ENCODE results near the gene ISG15.

The ISG15 gene

DNA sequence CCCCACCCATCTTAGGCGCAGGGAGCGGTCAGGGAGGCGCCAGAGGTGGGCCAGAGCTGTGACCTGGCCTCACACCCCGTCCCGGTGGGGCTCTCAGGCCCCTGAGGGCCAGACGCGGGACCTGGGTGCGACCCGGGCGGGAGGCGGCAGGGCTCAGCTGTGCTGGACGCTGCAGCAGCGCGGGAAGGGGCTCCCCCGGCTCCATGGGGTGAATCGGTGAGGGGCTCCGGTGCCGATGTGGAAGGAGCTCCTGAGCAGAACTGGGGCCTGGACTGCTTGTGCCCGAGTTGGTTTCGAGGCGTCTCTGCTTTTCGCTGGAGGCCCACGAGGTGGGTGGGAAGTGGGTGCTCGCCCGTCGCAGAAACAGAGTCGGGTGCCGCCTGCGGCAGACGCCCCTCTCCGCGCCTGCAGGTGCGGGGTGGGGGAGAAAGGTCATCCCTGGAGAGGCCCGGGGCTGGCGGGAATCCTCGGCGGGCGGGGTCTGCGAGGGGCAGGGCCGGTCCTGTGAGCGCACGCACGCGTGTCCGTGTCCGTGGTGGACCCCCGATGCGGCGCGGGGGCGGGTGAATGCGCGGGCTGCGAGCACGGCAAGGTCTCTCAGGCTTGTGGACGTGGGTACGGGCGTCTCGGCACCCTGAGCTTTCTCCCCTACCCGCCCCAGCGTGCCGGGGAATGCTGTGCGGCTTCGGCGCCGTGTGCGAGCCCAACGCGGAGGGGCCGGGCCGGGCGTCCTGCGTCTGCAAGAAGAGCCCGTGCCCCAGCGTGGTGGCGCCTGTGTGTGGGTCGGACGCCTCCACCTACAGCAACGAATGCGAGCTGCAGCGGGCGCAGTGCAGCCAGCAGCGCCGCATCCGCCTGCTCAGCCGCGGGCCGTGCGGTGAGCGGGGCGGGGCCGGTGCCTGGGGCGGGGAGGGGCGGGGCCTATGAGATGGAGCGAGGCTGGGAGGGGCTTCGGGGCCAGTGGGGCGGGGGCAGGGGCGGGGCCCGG, 27.0 kb downstream of the ISG15 start:
- TF ChIP-seq USF1 (IDR thresholded peaks at IDR 0.05) = no peak
- no peak for TF ChIP-seq FOXM1 (IDR thresholded peaks at IDR 0.05; ENCODE audit: borderline replicate concordance, low read depth)
- no peak for TF ChIP-seq CREB1 (IDR thresholded peaks at IDR 0.05; ENCODE audit: low read depth)
- no peak for TF ChIP-seq NFIC (IDR thresholded peaks at IDR 0.05)
- TF ChIP-seq TAF1 (IDR thresholded peaks at IDR 0.05; ENCODE audit: low read depth) = no peak
- TF ChIP-seq RAD21 (IDR thresholded peaks at IDR 0.05; ENCODE audit: low read depth) = peak; percentile 23; the same call in 1 of the 2 replicates
- peak; percentile 30; the same call in 1 of the 2 replicates for TF ChIP-seq MAX (IDR thresholded peaks at IDR 0.05)
- TF ChIP-seq ZBTB7A (IDR thresholded peaks at IDR 0.05; ENCODE audit: low read depth) = peak; percentile 47; the same call in 1 of the 2 replicates
- no peak for TF ChIP-seq REST (IDR thresholded peaks at IDR 0.05; ENCODE audit: low read depth)
- 0 out of 2 replicates have a peak, but pooled peaks have one; percentile 12 for TF ChIP-seq EGR1 (IDR thresholded peaks at IDR 0.05)
- TF ChIP-seq TCF12 (IDR thresholded peaks at IDR 0.05; ENCODE audit: low read depth) = no peak
- no peak for TF ChIP-seq EP300 (IDR thresholded peaks at IDR 0.05; ENCODE audit: borderline replicate concordance)
- no peak for TF ChIP-seq YY1 (IDR thresholded peaks at IDR 0.05; ENCODE audit: low read depth)

DNA sequence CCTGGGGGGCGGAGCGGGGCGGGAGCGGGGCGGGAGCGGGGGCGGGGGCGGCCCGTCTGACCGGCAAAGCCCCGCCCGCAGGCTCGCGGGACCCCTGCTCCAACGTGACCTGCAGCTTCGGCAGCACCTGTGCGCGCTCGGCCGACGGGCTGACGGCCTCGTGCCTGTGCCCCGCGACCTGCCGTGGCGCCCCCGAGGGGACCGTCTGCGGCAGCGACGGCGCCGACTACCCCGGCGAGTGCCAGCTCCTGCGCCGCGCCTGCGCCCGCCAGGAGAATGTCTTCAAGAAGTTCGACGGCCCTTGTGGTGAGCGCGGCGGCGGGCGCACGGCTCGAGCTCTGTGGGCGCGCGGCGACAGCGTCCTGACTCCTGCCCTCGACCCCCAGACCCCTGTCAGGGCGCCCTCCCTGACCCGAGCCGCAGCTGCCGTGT, 27.8 kb downstream of the ISG15 start:
- TF ChIP-seq ZBTB7A (IDR thresholded peaks at IDR 0.05; ENCODE audit: low read depth) (peak; percentile 12; the same call in 1 of the 2 replicates), RAD21 (IDR thresholded peaks at IDR 0.05; ENCODE audit: low read depth) (no peak), FOXM1 (IDR thresholded peaks at IDR 0.05; ENCODE audit: borderline replicate concordance, low read depth) (no peak)

DNA sequence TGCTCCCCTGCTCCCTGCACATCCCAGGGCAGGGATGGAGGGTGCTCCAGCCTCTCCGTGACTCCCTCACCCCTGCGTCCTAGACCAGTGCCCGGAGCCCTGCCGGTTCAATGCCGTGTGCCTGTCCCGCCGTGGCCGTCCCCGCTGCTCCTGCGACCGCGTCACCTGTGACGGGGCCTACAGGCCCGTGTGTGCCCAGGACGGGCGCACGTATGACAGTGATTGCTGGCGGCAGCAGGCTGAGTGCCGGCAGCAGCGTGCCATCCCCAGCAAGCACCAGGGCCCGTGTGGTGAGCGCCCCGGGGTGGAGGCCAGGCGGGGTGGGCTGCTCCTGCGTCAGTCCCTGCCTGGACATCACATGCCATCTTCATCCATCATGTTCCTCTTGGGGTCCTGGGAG, 28.6 kb downstream of the ISG15 start:
- TF ChIP-seq REST (IDR thresholded peaks at IDR 0.05; ENCODE audit: low read depth) (no peak), TCF12 (IDR thresholded peaks at IDR 0.05; ENCODE audit: low read depth) (no peak), EGR1 (IDR thresholded peaks at IDR 0.05) (no peak), NFIC (IDR thresholded peaks at IDR 0.05) (no peak), CREB1 (IDR thresholded peaks at IDR 0.05; ENCODE audit: low read depth) (no peak)

- no peak for TF ChIP-seq REST (IDR thresholded peaks at IDR 0.05; ENCODE audit: low read depth)
- no peak for TF ChIP-seq YY1 (IDR thresholded peaks at IDR 0.05; ENCODE audit: low read depth)
- no peak for TF ChIP-seq FOXM1 (IDR thresholded peaks at IDR 0.05; ENCODE audit: borderline replicate concordance, low read depth)
- no peak for TF ChIP-seq EP300 (IDR thresholded peaks at IDR 0.05; ENCODE audit: borderline replicate concordance)
- no peak for TF ChIP-seq NFIC (IDR thresholded peaks at IDR 0.05)
- no peak for TF ChIP-seq ZBTB7A (IDR thresholded peaks at IDR 0.05; ENCODE audit: low read depth)
- no peak for TF ChIP-seq TCF12 (IDR thresholded peaks at IDR 0.05; ENCODE audit: low read depth)
- TF ChIP-seq MAX (IDR thresholded peaks at IDR 0.05) = no peak
- TF ChIP-seq TEAD4 (IDR thresholded peaks at IDR 0.05) = no peak
- no peak for TF ChIP-seq TAF1 (IDR thresholded peaks at IDR 0.05; ENCODE audit: low read depth)
- TF ChIP-seq RAD21 (IDR thresholded peaks at IDR 0.05; ENCODE audit: low read depth) = no peak
- no peak for TF ChIP-seq EGR1 (IDR thresholded peaks at IDR 0.05)
- TF ChIP-seq CEBPB (IDR thresholded peaks at IDR 0.05) = no peak
- TF ChIP-seq CREB1 (IDR thresholded peaks at IDR 0.05; ENCODE audit: low read depth) = no peak
- TF ChIP-seq USF1 (IDR thresholded peaks at IDR 0.05) = no peak
Observed at GRCh38 chr1:1042835-1043234, 29.5 kb downstream of the ISG15 start.

Measured in Ishikawa (cell line).